ENCODE data around the gene CDK18.

CDK18 gene

GRCh38 chr1:205569411-205570172 is 65.1 kb downstream of the CDK18 start:
- H3K9me3 ChIP-seq (ENCODE audit: control insufficient read depth, insufficient read depth, low read depth, low read length), result no peaks in the 10 kb centered on the region
- H3K27ac ChIP-seq (ENCODE audit: extremely low read depth, low read depth, low read length), result no peak overlapping the region
- no peak overlapping the region for H3K4me3 ChIP-seq (ENCODE audit: low read depth, low read length)
- peaks cover 13% of the 10 kb centered on the region for H3K4me1 ChIP-seq (ENCODE audit: control insufficient read depth, insufficient read depth, low read length)
- POLR2A ChIA-PET, result interaction anchor here (1.0 kb wide), 1 partner anchor 63 kb away, joined by 3 read pairs; no protein-coding TSS in a partner anchor
- H3K36me3 ChIP-seq (ENCODE audit: control insufficient read depth in 2 of 2, insufficient read depth in 1 of 2, low read length in 2 of 2), result no peaks in the 10 kb centered on the region
- CTCF ChIA-PET, result interaction anchor here (0.7 to 1.9 kb wide), 6 partner anchors 18 to 338 kb away, joined by 3 to 5 read pairs (median 4); no protein-coding TSS in a partner anchor
- TF ChIP-seq ZNF664 (tag by site-specific recombination; IDR thresholded peaks at IDR 0.05) (no peak), ZNF558 (tag by site-specific recombination; IDR thresholded peaks at IDR 0.05) (no peak), ZNF175 (tag by site-specific recombination; IDR thresholded peaks at IDR 0.05) (no peak), WT1 (tag by site-specific recombination; IDR thresholded peaks at IDR 0.05) (no peak), ZNF423 (tag by site-specific recombination; IDR thresholded peaks at IDR 0.05) (peak; percentile 63; the same call in 1 of the 2 replicates), ZNF140 (tag by site-specific recombination; IDR thresholded peaks at IDR 0.05) (no peak), ZBTB48 (tag by site-specific recombination; IDR thresholded peaks at IDR 0.05) (no peak), ZBTB21 (tag by site-specific recombination; IDR thresholded peaks at IDR 0.05) (no peak), ZNF529 (tag by site-specific recombination; IDR thresholded peaks at IDR 0.05; ENCODE audit: insufficient replicate concordance) (no peak), HOXC10 (CRISPR knock-in tag; IDR thresholded peaks at IDR 0.05) (no peak), GLIS2 (tag by site-specific recombination; IDR thresholded peaks at IDR 0.05) (peak; percentile 63; the same call in 1 of the 2 replicates), ZNF600 (tag by site-specific recombination; IDR thresholded peaks at IDR 0.05) (0 out of 2 replicates have a peak, but pooled peaks have one; percentile 39), ZSCAN16 (tag by site-specific recombination; IDR thresholded peaks at IDR 0.05) (no peak), ZNF10 (tag by site-specific recombination; IDR thresholded peaks at IDR 0.05) (peak; percentile 74), ZNF2 (tag by site-specific recombination; IDR thresholded peaks at IDR 0.05) (no peak), ZNF792 (tag by site-specific recombination; IDR thresholded peaks at IDR 0.05) (no peak), ZBTB17 (tag by site-specific recombination; IDR thresholded peaks at IDR 0.05) (no peak), ZNF76 (tag by site-specific recombination; IDR thresholded peaks at IDR 0.05; ENCODE audit: borderline replicate concordance, low read depth) (no peak), ZNF843 (tag by site-specific recombination; IDR thresholded peaks at IDR 0.05) (no peak), ZNF394 (tag by site-specific recombination; IDR thresholded peaks at IDR 0.05; ENCODE audit: borderline replicate concordance) (no peak), ZNF184 (tag by site-specific recombination; IDR thresholded peaks at IDR 0.05) (no peak), SP7 (tag by site-specific recombination; IDR thresholded peaks at IDR 0.05) (no peak), ZNF677 (tag by site-specific recombination; IDR thresholded peaks at IDR 0.05) (no peak), ZIC2 (tag by site-specific recombination; IDR thresholded peaks at IDR 0.05) (peak; percentile 73), ZNF398 (tag by site-specific recombination; IDR thresholded peaks at IDR 0.05) (peak; percentile 87), FEZF1 (tag by site-specific recombination; IDR thresholded peaks at IDR 0.05) (no peak), IKZF3 (tag by site-specific recombination; IDR thresholded peaks at IDR 0.05) (no peak), ZNF624 (tag by site-specific recombination; IDR thresholded peaks at IDR 0.05) (no peak), SP2 (tag by site-specific recombination; IDR thresholded peaks at IDR 0.05) (peak; percentile 44), ATF2 (tag by site-specific recombination; IDR thresholded peaks at IDR 0.05; ENCODE audit: low read depth) (no peak), ZNF169 (tag by site-specific recombination; IDR thresholded peaks at IDR 0.05) (no peak), ZNF704 (tag by site-specific recombination; IDR thresholded peaks at IDR 0.05) (no peak), ZNF350 (tag by site-specific recombination; IDR thresholded peaks at IDR 0.05) (no peak), ZNF654 (tag by site-specific recombination; IDR thresholded peaks at IDR 0.05; ENCODE audit: low read depth) (no peak)
- TF ChIP-seq, protein P1, sequence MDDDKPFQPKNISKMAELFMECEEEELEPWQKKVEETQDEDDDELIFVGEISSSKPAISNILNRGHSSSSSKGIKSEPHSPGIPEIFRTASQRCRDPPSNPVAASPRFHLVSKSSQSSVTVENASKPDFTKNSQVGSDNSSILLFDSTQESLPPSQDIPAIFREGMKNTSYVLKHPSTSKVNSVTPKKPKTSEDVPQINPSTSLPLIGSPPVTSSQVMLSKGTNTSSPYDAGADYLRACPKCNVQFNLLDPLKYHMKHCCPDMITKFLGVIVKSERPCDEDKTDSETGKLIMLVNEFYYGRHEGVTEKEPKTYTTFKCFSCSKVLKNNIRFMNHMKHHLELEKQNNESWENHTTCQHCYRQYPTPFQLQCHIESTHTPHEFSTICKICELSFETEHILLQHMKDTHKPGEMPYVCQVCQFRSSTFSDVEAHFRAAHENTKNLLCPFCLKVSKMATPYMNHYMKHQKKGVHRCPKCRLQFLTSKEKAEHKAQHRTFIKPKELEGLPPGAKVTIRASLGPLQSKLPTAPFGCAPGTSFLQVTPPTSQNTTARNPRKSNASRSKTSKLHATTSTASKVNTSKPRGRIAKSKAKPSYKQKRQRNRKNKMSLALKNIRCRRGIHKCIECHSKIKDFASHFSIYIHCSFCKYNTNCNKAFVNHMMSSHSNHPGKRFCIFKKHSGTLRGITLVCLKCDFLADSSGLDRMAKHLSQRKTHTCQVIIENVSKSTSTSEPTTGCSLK (tag by site-specific recombination; IDR thresholded peaks at IDR 0.05), result no peak

Data from HEK293 (cell line).